SHP77 treated with DMSO at 0.1 percent for 48 hours (cell line): ENCODE measurements around the gene CDK4.
A peak's percentile ranks its signal among the peaks of the same experiment; 100 is the strongest.

ENCODE experiments used
- DNase-seq: peaks from one replicate; lab custom pipeline; 2025; lab: John Stamatoyannopoulos, UW

Gene CDK4

GRCh38 chr12:57771873-57772428, 19.8 kb upstream of the CDK4 start, which contains the start of gene METTL1:
Gene METTL1, minus strand, starts transcription at chr12:57772105. Its CDS starts 22 bp downstream, at chr12:57772083.
- DNase-seq, result peak; percentile 87

GRCh38 chr12:57771236-57771872, 19.2 kb upstream of the CDK4 start:
- peak; percentile 84 for DNase-seq

GRCh38 chr12:57770734-57771133, 18.6 kb upstream of the CDK4 start:
- DNase-seq, result no peak

- DNase-seq, result no peak
Observed at GRCh38 chr12:57769594-57769993, 17.5 kb upstream of the CDK4 start.

GRCh38 chr12:57767876-57768275, 15.8 kb upstream of the CDK4 start:
- no peak for DNase-seq

GRCh38 chr12:57767305-57767698, 15.2 kb upstream of the CDK4 start:
- no peak for DNase-seq

GRCh38 chr12:57766464-57767304, 14.6 kb upstream of the CDK4 start, which contains the start of gene CYP27B1:
Gene CYP27B1, minus strand, starts transcription at chr12:57767078. Its CDS starts 37 bp downstream, at chr12:57767041.
- DNase-seq, result no peak

GRCh38 chr12:57765698-57766463, 13.8 kb upstream of the CDK4 start:
- no peak for DNase-seq

- no peak for DNase-seq
Observed at GRCh38 chr12:57765003-57765697, 13.0 kb upstream of the CDK4 start.

- no peak for DNase-seq
Observed at GRCh38 chr12:57764662-57765002, 12.5 kb upstream of the CDK4 start.

- DNase-seq, result no peak
Observed at GRCh38 chr12:57763881-57764661, 12.0 kb upstream of the CDK4 start.

GRCh38 chr12:57762463-57762862, 10.4 kb upstream of the CDK4 start:
- DNase-seq, result no peak

- DNase-seq, result no peak
Observed at GRCh38 chr12:57761391-57761998, 9.4 kb upstream of the CDK4 start.

- DNase-seq, result no peak
Observed at GRCh38 chr12:57760347-57760982, 8.4 kb upstream of the CDK4 start.

- DNase-seq, result no peak
Observed at GRCh38 chr12:57759360-57759980, 7.4 kb upstream of the CDK4 start.

- DNase-seq, result no peak
Observed at GRCh38 chr12:57758552-57759359, 6.6 kb upstream of the CDK4 start.

- DNase-seq, result no peak
Observed at GRCh38 chr12:57757771-57758170, 5.7 kb upstream of the CDK4 start.
